Measurements from ENCODE around the gene SAMD5. TPM values are rescaled to one million over a fixed set of nuclear protein-coding genes. Genes with fewer than 3 reads are reported as not detected.

SAMD5 gene
- total and polyA plus RNA-seq, 5 experiments from 2014 or later, result not detected

DNA sequence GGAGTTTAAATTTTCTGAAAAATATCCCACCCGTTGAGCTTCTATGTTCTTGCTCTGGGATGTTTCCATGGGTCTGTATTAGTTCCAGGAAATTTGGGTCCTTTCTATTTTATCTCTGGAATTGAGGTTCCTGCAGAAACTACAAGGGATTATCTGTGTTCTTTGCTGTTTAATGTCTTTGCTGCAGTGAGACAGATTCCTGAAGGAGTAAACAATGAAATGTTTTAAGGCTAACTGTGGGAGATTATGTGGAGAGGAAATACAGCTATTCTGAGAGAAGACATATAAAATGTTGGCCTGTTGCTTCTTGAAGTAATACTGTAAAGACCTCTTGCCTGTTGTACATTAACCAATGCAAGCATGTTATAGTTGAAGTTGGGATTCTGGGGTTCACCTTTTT is 43.5 kb downstream of the SAMD5 start:
- Mint-ChIP-seq H3K4me1 (no peaks in the 10 kb centered on the region), H3K4me3 (no peak overlapping the region), H3K27ac (no peak overlapping the region), H3K27me3 (peaks cover 0 to 8% (median 3%) of the 10 kb centered on the region in 5 donors), H3K36me3 (no peaks in the 10 kb centered on the region), H3K9me3 (peaks cover 0 to 3% (median 0%) of the 10 kb centered on the region in 9 donors)
- POLR2A ChIA-PET, result no interaction called here
- ATAC-seq (no peak), DNase-seq (no peak)

DNA sequence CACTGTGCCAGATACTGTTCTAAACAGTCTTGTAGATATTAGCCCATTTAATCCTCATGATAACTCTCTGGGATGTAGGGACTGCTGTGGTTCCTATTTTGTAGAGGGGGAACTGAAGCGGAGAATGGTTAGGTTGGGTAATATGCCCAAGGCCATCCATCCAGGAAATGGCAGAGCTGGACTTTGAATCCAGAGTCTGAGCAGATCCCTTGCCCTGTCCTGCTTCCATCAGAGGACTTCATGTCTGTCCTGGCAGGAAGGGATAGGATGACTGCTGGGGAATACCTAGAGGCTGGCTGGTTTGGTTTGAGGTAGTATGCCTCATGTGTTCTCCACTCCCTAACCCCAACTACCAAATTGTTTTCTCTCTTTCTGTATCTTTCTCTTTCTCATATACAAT is 44.6 kb downstream of the SAMD5 start:
- POLR2A ChIA-PET, result no interaction called here
- no peak for ATAC-seq

DNA sequence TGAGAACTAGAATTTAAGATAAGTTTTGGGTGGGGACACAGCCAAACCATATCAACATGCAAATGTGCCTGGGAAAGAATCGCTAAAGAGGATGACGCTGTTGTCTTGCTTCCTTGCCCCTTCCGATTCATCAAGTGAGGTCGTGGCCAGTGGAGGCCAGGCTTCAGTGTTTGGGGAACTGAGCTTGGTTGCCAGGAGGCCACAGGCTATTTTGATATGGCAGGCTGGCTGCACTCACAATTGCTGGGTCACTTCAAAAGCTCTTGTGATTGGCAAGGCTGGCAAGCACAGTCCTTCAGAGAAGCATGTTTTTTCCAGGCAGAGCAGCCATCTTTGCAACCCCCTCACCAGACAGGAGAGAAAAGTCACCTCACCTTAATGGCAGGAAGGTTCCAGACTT is 45.8 kb downstream of the SAMD5 start:
- H3K4me3 Mint-ChIP-seq, result no peak overlapping the region
- DNase-seq (no peak), ATAC-seq (no peak)
- H3K36me3 Mint-ChIP-seq, result no peaks in the 10 kb centered on the region
- H3K4me1 Mint-ChIP-seq, result no peaks in the 10 kb centered on the region
- POLR2A ChIA-PET, result no interaction called here
- H3K27me3 Mint-ChIP-seq, result peaks cover 3 to 9% (median 5%) of the 10 kb centered on the region in 5 donors
- H3K9me3 Mint-ChIP-seq, result peaks cover 0 to 5% (median 0%) of the 10 kb centered on the region in 9 donors
- H3K27ac Mint-ChIP-seq, result no peak overlapping the region

More for the DNA sequence above, 44.6 kb downstream of the SAMD5 start:
- Mint-ChIP-seq H3K27me3 (peaks cover 0 to 8% (median 3%) of the 10 kb centered on the region in 5 donors), H3K4me1 (no peaks in the 10 kb centered on the region), H3K4me3 (no peak overlapping the region), H3K36me3 (no peaks in the 10 kb centered on the region), H3K9me3 (peaks cover 0 to 3% (median 0%) of the 10 kb centered on the region in 9 donors), H3K27ac (no peak overlapping the region)
- DNase-seq, result no peak

- Mint-ChIP-seq H3K4me3 (no peak overlapping the region), H3K4me1 (no peaks in the 10 kb centered on the region), H3K27me3 (peaks cover 0 to 11% (median 5%) of the 10 kb centered on the region in 5 donors), H3K36me3 (no peaks in the 10 kb centered on the region), H3K27ac (no peak overlapping the region), H3K9me3 (peaks cover 0 to 2% (median 0%) of the 10 kb centered on the region in 9 donors)
- POLR2A ChIA-PET, result no interaction called here
- DNase-seq (no peak), ATAC-seq (no peak)
Observed at GRCh38 chr6:147559006-147559405, 50.5 kb downstream of the SAMD5 start.

GRCh38 chr6:147560670-147561069 is 52.2 kb downstream of the SAMD5 start:
- H3K36me3 Mint-ChIP-seq, result no peaks in the 10 kb centered on the region
- no peak overlapping the region for H3K4me3 Mint-ChIP-seq
- ATAC-seq (no peak), DNase-seq (no peak)
- H3K27ac Mint-ChIP-seq, result no peak overlapping the region
- no peaks in the 10 kb centered on the region for H3K4me1 Mint-ChIP-seq
- peaks cover 0 to 13% (median 5%) of the 10 kb centered on the region in 5 donors for H3K27me3 Mint-ChIP-seq
- POLR2A ChIA-PET, result no interaction called here
- peaks cover 0 to 2% (median 0%) of the 10 kb centered on the region in 9 donors for H3K9me3 Mint-ChIP-seq

DNA sequence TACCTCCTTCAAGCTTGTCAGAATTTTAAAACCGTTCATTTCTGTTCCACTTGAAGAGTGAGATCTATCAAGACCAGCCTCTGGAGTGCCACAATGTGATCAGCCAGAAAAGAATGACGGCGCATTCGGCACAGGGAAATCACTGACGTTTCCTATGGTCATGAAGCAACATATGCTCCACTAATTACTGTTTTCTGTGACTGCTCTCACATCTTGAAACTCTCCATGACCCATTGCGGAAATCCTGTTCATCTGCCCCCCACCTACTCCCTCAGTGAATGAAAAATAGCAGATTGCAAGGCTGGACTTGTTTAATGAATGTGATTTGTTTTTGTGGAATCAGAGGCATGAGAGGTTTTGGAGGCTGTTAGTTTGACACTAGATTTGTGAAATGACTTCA is 53.2 kb downstream of the SAMD5 start:
- POLR2A ChIA-PET, result interaction anchor here (0.6 kb wide), 1 partner anchor 34 kb away, joined by 4 read pairs; no protein-coding TSS in a partner anchor
- peaks cover 0 to 2% (median 0%) of the 10 kb centered on the region in 9 donors for H3K9me3 Mint-ChIP-seq
- H3K4me1 Mint-ChIP-seq, result no peaks in the 10 kb centered on the region
- H3K36me3 Mint-ChIP-seq, result no peaks in the 10 kb centered on the region
- no peak overlapping the region for H3K4me3 Mint-ChIP-seq
- peaks cover 0 to 13% (median 5%) of the 10 kb centered on the region in 5 donors for H3K27me3 Mint-ChIP-seq
- no peak overlapping the region for H3K27ac Mint-ChIP-seq
- DNase-seq, result no peak
- no peak for ATAC-seq

GRCh38 chr6:147563472-147563871 is 55.0 kb downstream of the SAMD5 start:
- no peaks in the 10 kb centered on the region for H3K36me3 Mint-ChIP-seq
- no peak overlapping the region for H3K27ac Mint-ChIP-seq
- H3K4me1 Mint-ChIP-seq, result no peaks in the 10 kb centered on the region
- no peak for DNase-seq
- peaks cover 0 to 13% (median 9%) of the 10 kb centered on the region in 5 donors for H3K27me3 Mint-ChIP-seq
- peaks cover 0 to 2% (median 0%) of the 10 kb centered on the region in 9 donors for H3K9me3 Mint-ChIP-seq
- ATAC-seq, result no peak
- H3K4me3 Mint-ChIP-seq, result no peak overlapping the region
- POLR2A ChIA-PET, result no interaction called here

GRCh38 chr6:147564556-147564955 is 56.1 kb downstream of the SAMD5 start:
- Mint-ChIP-seq H3K27me3 (peaks cover 0 to 13% (median 2%) of the 10 kb centered on the region in 5 donors), H3K4me1 (no peaks in the 10 kb centered on the region), H3K9me3 (no peaks in the 10 kb centered on the region), H3K4me3 (no peak overlapping the region), H3K36me3 (no peaks in the 10 kb centered on the region), H3K27ac (no peak overlapping the region)
- POLR2A ChIA-PET, result no interaction called here
- DNase-seq (no peak), ATAC-seq (no peak)

GRCh38 chr6:147566244-147566898 is 57.9 kb downstream of the SAMD5 start:
- POLR2A ChIA-PET, result no interaction called here
- DNase-seq, result no peak
- Mint-ChIP-seq H3K27ac (no peak overlapping the region), H3K9me3 (no peaks in the 10 kb centered on the region), H3K27me3 (peaks cover 0 to 13% (median 0%) of the 10 kb centered on the region in 5 donors), H3K4me1 (no peaks in the 10 kb centered on the region), H3K36me3 (no peaks in the 10 kb centered on the region), H3K4me3 (no peak overlapping the region)
- ATAC-seq, result no peak

DNA sequence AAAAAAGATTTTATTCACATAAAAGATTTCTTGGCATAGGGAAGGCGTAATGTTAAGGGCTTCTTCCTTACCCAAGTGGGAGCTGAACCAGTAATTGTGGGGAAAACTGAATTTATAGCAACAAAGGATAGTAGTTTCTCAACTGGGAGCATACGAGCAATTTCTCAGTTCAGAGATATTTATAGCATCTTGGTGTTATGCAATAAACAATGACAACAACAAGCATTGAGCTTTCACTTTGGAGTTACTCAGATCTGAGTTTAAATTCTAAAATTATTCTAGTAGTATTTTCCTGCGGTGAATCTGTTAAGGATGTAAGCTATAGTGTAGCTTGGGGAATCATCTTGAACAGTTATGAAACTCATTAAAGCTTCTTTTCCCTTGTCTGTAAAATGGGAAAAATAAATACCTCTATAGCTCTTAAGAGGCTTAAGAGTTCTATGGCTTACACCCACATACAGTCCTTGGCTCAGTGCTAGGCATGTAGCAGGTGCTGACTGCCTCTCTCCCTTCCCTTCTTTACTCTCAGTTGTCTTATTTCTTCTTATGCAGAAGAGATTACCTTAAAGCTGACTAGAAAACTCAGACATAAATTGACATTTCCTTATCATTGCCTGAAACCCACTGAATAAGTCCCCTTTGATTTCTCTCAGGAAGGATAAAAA is 58.8 kb downstream of the SAMD5 start:
- H3K27ac Mint-ChIP-seq, result no peak overlapping the region
- ATAC-seq, result no peak

GRCh38 chr6:147569788-147570187 is 61.3 kb downstream of the SAMD5 start:
- H3K4me3 Mint-ChIP-seq, result no peak overlapping the region

More for the DNA sequence above, 58.8 kb downstream of the SAMD5 start:
- Mint-ChIP-seq H3K4me1 (no peaks in the 10 kb centered on the region), H3K27me3 (peaks cover 0 to 10% (median 0%) of the 10 kb centered on the region in 5 donors), H3K9me3 (no peaks in the 10 kb centered on the region), H3K36me3 (no peaks in the 10 kb centered on the region), H3K4me3 (no peak overlapping the region)
- POLR2A ChIA-PET, result no interaction called here
- no peak for DNase-seq

DNA sequence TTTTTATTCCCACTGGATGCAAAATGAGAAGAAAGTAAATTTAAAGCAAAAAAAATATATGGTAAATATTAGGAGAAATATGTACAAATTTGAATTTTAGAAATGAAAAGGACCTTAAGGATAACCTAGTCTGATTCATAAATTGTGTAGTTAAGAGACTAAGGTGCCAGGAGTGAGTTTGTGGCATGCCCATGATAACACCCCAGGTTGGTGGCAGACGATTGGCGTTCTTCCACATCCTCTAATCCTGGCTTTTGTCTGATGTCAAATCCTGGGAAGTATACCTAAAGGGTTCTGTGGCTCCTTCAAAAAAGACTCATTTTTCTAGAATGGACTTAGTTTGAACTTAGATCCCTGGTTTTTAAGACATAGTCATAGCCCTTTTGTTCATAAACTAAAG is 62.2 kb downstream of the SAMD5 start:
- ATAC-seq, result no peak
- no peaks in the 10 kb centered on the region for H3K36me3 Mint-ChIP-seq

More at GRCh38 chr6:147569788-147570187, 61.3 kb downstream of the SAMD5 start:
- Mint-ChIP-seq H3K4me1 (no peaks in the 10 kb centered on the region), H3K36me3 (no peaks in the 10 kb centered on the region), H3K27ac (no peak overlapping the region), H3K9me3 (no peaks in the 10 kb centered on the region), H3K27me3 (peaks cover 0 to 8% (median 0%) of the 10 kb centered on the region in 5 donors)
- no peak for DNase-seq
- POLR2A ChIA-PET, result no interaction called here
- ATAC-seq, result no peak

GRCh38 chr6:147577488-147577887 is 69.0 kb downstream of the SAMD5 start:
- POLR2A ChIA-PET, result no interaction called here
- DNase-seq, result no peak
- Mint-ChIP-seq H3K9me3 (peaks cover 4 to 32% (median 16%) of the 10 kb centered on the region in 9 donors), H3K27ac (no peak overlapping the region), H3K4me3 (no peak overlapping the region), H3K27me3 (peaks cover 5 to 24% (median 6%) of the 10 kb centered on the region in 5 donors), H3K4me1 (no peaks in the 10 kb centered on the region), H3K36me3 (peaks cover 0 to 16% (median 2%) of the 10 kb centered on the region in 3 donors)
- no peak for ATAC-seq

More for the DNA sequence above, 62.2 kb downstream of the SAMD5 start:
- H3K27me3 Mint-ChIP-seq, result peaks cover 0 to 4% (median 0%) of the 10 kb centered on the region in 5 donors
- DNase-seq, result no peak
- no peak overlapping the region for H3K4me3 Mint-ChIP-seq
- no peak overlapping the region for H3K27ac Mint-ChIP-seq
- peaks cover 0 to 2% (median 0%) of the 10 kb centered on the region in 9 donors for H3K9me3 Mint-ChIP-seq
- POLR2A ChIA-PET, result no interaction called here
- no peaks in the 10 kb centered on the region for H3K4me1 Mint-ChIP-seq

All from naive thymus-derived CD8-positive, alpha-beta T cell (primary cell).